ENCODE data around the gene ITGA2. TPM values are rescaled to one million over a fixed set of nuclear protein-coding genes. Genes with fewer than 3 reads are reported as not detected.

ITGA2 gene
- total and polyA plus RNA-seq, 2 of the 8 experiments (the other 6 are each of a cell fraction or from before 2014, with no cell fraction given) = 1.4 to 7.7 TPM

GRCh38 chr5:53084546-53085255 is 95.5 kb downstream of the ITGA2 start:
- FAIRE-seq (no peak), DNase-seq (ENCODE audit: low read depth in 1 of 2, low spot score in 2 of 2) (no peak)
- Histone ChIP-seq H3K4ac (replicated peaks; ENCODE audit: insufficient read length, low read depth, low read length) (no peak overlapping the region), H3K79me2 (ENCODE audit: control insufficient read depth in 1 of 2, insufficient read depth in 2 of 2, low read length in 2 of 2) (no peaks in the 10 kb centered on the region), H2BK20ac (ENCODE audit: low read length) (no peak overlapping the region), H3K9me3 (ENCODE audit: insufficient read depth in 2 of 2, low read depth in 1 of 2, low read length in 1 of 2) (no peaks in the 10 kb centered on the region), H3K23me2 (ENCODE audit: low read depth, low read length) (no peaks in the 10 kb centered on the region), H4K91ac (replicated peaks; ENCODE audit: insufficient read length, low read length) (no peak overlapping the region), H3K56ac (replicated peaks; ENCODE audit: insufficient read length, low read depth, low read length) (no peak overlapping the region), H4K5ac (ENCODE audit: insufficient read length, low read depth, low read length) (no peak overlapping the region), H3K27me3 (replicated peaks in 1 of 4; ENCODE audit: control insufficient read depth in 3 of 4, extremely low read depth in 1 of 4, insufficient read depth in 3 of 4, low read length in 3 of 4) (no peaks in the 10 kb centered on the region), H3K36me3 (ENCODE audit: control insufficient read depth in 2 of 4, insufficient read depth in 4 of 4, low read length in 3 of 4) (0 out of 8 replicates have a peak, but pooled peaks cover 0 to 4% (median 0%) of the 10 kb centered on the region in 4 experiments), H3K4me3 (ENCODE audit: extremely low read depth in 1 of 4, insufficient read depth in 2 of 4, low read depth in 3 of 4, low read length in 4 of 4) (no peak overlapping the region), H3K14ac (ENCODE audit: insufficient read length) (no peak overlapping the region), H3K23ac (ENCODE audit: insufficient read length) (no peak overlapping the region), H2BK120ac (replicated peaks; ENCODE audit: low read depth, low read length) (no peak overlapping the region), H2BK5ac (ENCODE audit: low read depth, low read length) (no peak overlapping the region), H3K4me1 (replicated peaks in 1 of 4; ENCODE audit: control insufficient read depth in 3 of 4, insufficient read depth in 4 of 4, low read length in 3 of 4) (no peaks in the 10 kb centered on the region), H3K18ac (ENCODE audit: extremely low read depth, low read length) (no peak overlapping the region), H4K8ac (ENCODE audit: extremely low read depth, insufficient read depth, low read length) (no peak overlapping the region), H2AK5ac (ENCODE audit: low read depth, low read length) (no peak overlapping the region), H2AFZ (ENCODE audit: low read length) (no peak overlapping the region), H3K79me1 (ENCODE audit: low read depth, low read length) (no peaks in the 10 kb centered on the region), H3K9ac (replicated peaks in 1 of 4; ENCODE audit: extremely low read depth in 1 of 4, low read depth in 3 of 4, low read length in 3 of 4) (no peak overlapping the region), H2BK12ac (ENCODE audit: low read depth, low read length) (no peak overlapping the region), H4K20me1 (replicated peaks in 1 of 2; ENCODE audit: control insufficient read depth in 1 of 2, insufficient read depth in 2 of 2, low read length in 2 of 2) (no peaks in the 10 kb centered on the region), H2BK15ac (ENCODE audit: low read length) (no peak overlapping the region), H3K4me2 (ENCODE audit: insufficient read depth in 1 of 2, low read depth in 2 of 2, low read length in 2 of 2) (no peak overlapping the region), H3K27ac (ENCODE audit: low read depth, low read length) (no peak overlapping the region)
- 98% methylated on average over 4 of the region's 4 CpGs; no CpG with 5 or more reads in 1 of the 2 experiments for WGBS, 2 experiments (ENCODE audit: extremely low coverage in 1 of 2, insufficient coverage in 1 of 2, insufficient read length in 1 of 2, insufficient replicate concordance in 2 of 2, low coverage in 1 of 2, low lambda C conversion rate in 2 of 2, missing lambda C conversion rate in 1 of 2)
- POLR2A ChIA-PET (ENCODE audit: partially characterized antibody) = no interaction called here
- CTCF ChIA-PET (ENCODE audit: partially characterized antibody) = no interaction called here
- TF ChIP-seq RNF2 (IDR thresholded peaks at IDR 0.05; ENCODE audit: borderline replicate concordance, low read depth, low read length, missing control alignments, poor library complexity, severe bottlenecking) (no peak), TBP (IDR thresholded peaks at IDR 0.05; ENCODE audit: low read depth, low read length) (no peak), MAFK (IDR thresholded peaks at IDR 0.05; ENCODE audit: low read depth, low read length) (no peak), POLR2A (IDR thresholded peaks at IDR 0.05; ENCODE audit: control extremely low read depth in 1 of 2, low read depth in 2 of 2, low read length in 2 of 2) (no peak), FOSL1 (IDR thresholded peaks at IDR 0.05; ENCODE audit: insufficient read depth, low read depth, low read length) (no peak), BRCA1 (IDR thresholded peaks at IDR 0.05; ENCODE audit: low read depth, low read length) (no peak), ZNF274 (IDR thresholded peaks at IDR 0.05; ENCODE audit: borderline replicate concordance, extremely low read depth, low read length) (no peak), RXRA (IDR thresholded peaks at IDR 0.05; ENCODE audit: insufficient read depth, low read depth, low read length) (no peak), TEAD4 (IDR thresholded peaks at IDR 0.05; ENCODE audit: low read depth, low read length) (no peak), TCF12 (IDR thresholded peaks at IDR 0.05; ENCODE audit: low read depth, low read length) (no peak), MAX (IDR thresholded peaks at IDR 0.05) (no peak), HDAC2 (IDR thresholded peaks at IDR 0.05; ENCODE audit: borderline replicate concordance in 1 of 2, low read depth in 2 of 2, low read length in 2 of 2) (no peak), EZH2 (IDR thresholded peaks at IDR 0.05; ENCODE audit: low read depth, low read length, severe bottlenecking) (no peak)

Measured in H1 (cell line).